Right lobe of liver (tissue), 4 donors: ENCODE results near the gene NAA60.

Experiments used
- CTCF ChIP-seq, 4 donors: fragments of 200-600 bp in 3 of 4; fragments of 450-650 bp in 1 of 4; IDR thresholded peaks; one replicate each; pipeline versions ENCODE4 v1.5.1 to v1.8.0; 2016 to 2022; ENCODE audit warnings: antibody characterized with exemption in 4 of 4, mild to moderate bottlenecking in 2 of 4
- POLR2A ChIP-seq: fragments of 450-650 bp; IDR thresholded peaks from one replicate; pipeline ENCODE4 v1.6.1; 2017; ENCODE audit warnings: antibody characterized with exemption, mild to moderate bottlenecking
- donor health status: DM: no; HTN: no; CAD: no.
- donor health status: DM: no; HTN: no; CAD: no.
- donor health status: DM: no; HTN: yes; CAD: no.

- TF ChIP-seq CTCF (IDR thresholded peaks at IDR 0.05) (no peak), POLR2A (no peak)
Measured at GRCh38 chr16:3492356-3492755, 48.9 kb downstream of the NAA60 start.
